ENCODE measurements around the gene SPATA2L.

The SPATA2L gene

GRCh38 chr16:89655062-89655643 is 46.4 kb downstream of the SPATA2L start:
- POLR2A ChIA-PET: interaction anchor here (1.3 kb wide), 1 partner anchor 41 kb away, joined by 3 read pairs; no protein-coding TSS in a partner anchor
- no peak for DNase-seq (ENCODE audit: extremely low spot score)
- TF ChIP-seq SUZ12 (IDR thresholded peaks at IDR 0.05) (no peak), HDGF (IDR thresholded peaks at IDR 0.05; ENCODE audit: borderline replicate concordance) (no peak), SP1 (IDR thresholded peaks at IDR 0.05) (no peak), ZNF384 (IDR thresholded peaks at IDR 0.05) (no peak), FOXA1 (IDR thresholded peaks at IDR 0.05) (no peak), ARNT (IDR thresholded peaks at IDR 0.05) (no peak), FOXM1 (IDR thresholded peaks at IDR 0.05; ENCODE audit: borderline replicate concordance) (no peak), TARDBP (IDR thresholded peaks at IDR 0.05) (no peak), LEF1 (IDR thresholded peaks at IDR 0.05; ENCODE audit: borderline replicate concordance) (no peak), FOXK2 (IDR thresholded peaks at IDR 0.05) (no peak), BHLHE40 (IDR thresholded peaks at IDR 0.05; ENCODE audit: borderline replicate concordance) (no peak), NFRKB (IDR thresholded peaks at IDR 0.05) (no peak)
- CTCF ChIA-PET: no interaction called here

GRCh38 chr16:89653656-89654295 is 47.7 kb downstream of the SPATA2L start:
- POLR2A ChIA-PET: no interaction called here
- TF ChIP-seq FOXM1 (IDR thresholded peaks at IDR 0.05; ENCODE audit: borderline replicate concordance): no peak
- TF ChIP-seq ELF4 (IDR thresholded peaks at IDR 0.05): no peak
- no peak for TF ChIP-seq SUZ12 (IDR thresholded peaks at IDR 0.05)
- TF ChIP-seq PKNOX1 (IDR thresholded peaks at IDR 0.05): no peak
- TF ChIP-seq BHLHE40 (IDR thresholded peaks at IDR 0.05; ENCODE audit: borderline replicate concordance): no peak
- no peak for TF ChIP-seq CTBP1 (IDR thresholded peaks at IDR 0.05; ENCODE audit: borderline replicate concordance)
- no peak for TF ChIP-seq HDGF (IDR thresholded peaks at IDR 0.05; ENCODE audit: borderline replicate concordance)
- no peak for TF ChIP-seq FOXA1 (IDR thresholded peaks at IDR 0.05)
- TF ChIP-seq FOXK2 (IDR thresholded peaks at IDR 0.05): no peak
- TF ChIP-seq L3MBTL2 (conservative IDR thresholded peaks at IDR 0.05): no peak
- TF ChIP-seq NFRKB (IDR thresholded peaks at IDR 0.05): no peak
- TF ChIP-seq SP1 (IDR thresholded peaks at IDR 0.05): no peak
- TF ChIP-seq ARNT (IDR thresholded peaks at IDR 0.05): no peak
- no peak for TF ChIP-seq TARDBP (IDR thresholded peaks at IDR 0.05)
- TF ChIP-seq ZNF384 (IDR thresholded peaks at IDR 0.05): no peak
- no peak for TF ChIP-seq LEF1 (IDR thresholded peaks at IDR 0.05; ENCODE audit: borderline replicate concordance)
- DNase-seq (ENCODE audit: extremely low spot score): no peak
- CTCF ChIA-PET: interaction anchor here (0.6 kb wide), 1 partner anchor 35 kb away, joined by 3 read pairs; no protein-coding TSS in a partner anchor

GRCh38 chr16:89651584-89651983 is 49.9 kb downstream of the SPATA2L start:
- POLR2A ChIA-PET: no interaction called here
- TF ChIP-seq FOXM1 (IDR thresholded peaks at IDR 0.05; ENCODE audit: borderline replicate concordance): no peak
- no peak for TF ChIP-seq ARNT (IDR thresholded peaks at IDR 0.05)
- no peak for TF ChIP-seq SP1 (IDR thresholded peaks at IDR 0.05)
- no peak for TF ChIP-seq BHLHE40 (IDR thresholded peaks at IDR 0.05; ENCODE audit: borderline replicate concordance)
- TF ChIP-seq FOXA1 (IDR thresholded peaks at IDR 0.05): no peak
- DNase-seq (ENCODE audit: extremely low spot score): no peak
- CTCF ChIA-PET: interaction anchor here (0.6 kb wide), 1 partner anchor 410 kb away, joined by 6 read pairs; no protein-coding TSS in a partner anchor

GRCh38 chr16:89646906-89647305 is 54.6 kb downstream of the SPATA2L start:
- CTCF ChIA-PET: no interaction called here

More at GRCh38 chr16:89646906-89647305, 54.6 kb downstream of the SPATA2L start:
- DNase-seq (ENCODE audit: extremely low spot score): no peak
- POLR2A ChIA-PET: no interaction called here
- TF ChIP-seq TARDBP (IDR thresholded peaks at IDR 0.05): no peak
- no peak for TF ChIP-seq ZNF384 (IDR thresholded peaks at IDR 0.05)
- no peak for TF ChIP-seq SUZ12 (IDR thresholded peaks at IDR 0.05)
- TF ChIP-seq FOXM1 (IDR thresholded peaks at IDR 0.05; ENCODE audit: borderline replicate concordance): no peak
- TF ChIP-seq SP1 (IDR thresholded peaks at IDR 0.05): no peak
- no peak for TF ChIP-seq FOXK2 (IDR thresholded peaks at IDR 0.05)
- no peak for TF ChIP-seq CTBP1 (IDR thresholded peaks at IDR 0.05; ENCODE audit: borderline replicate concordance)
- TF ChIP-seq HDGF (IDR thresholded peaks at IDR 0.05; ENCODE audit: borderline replicate concordance): no peak
- TF ChIP-seq BHLHE40 (IDR thresholded peaks at IDR 0.05; ENCODE audit: borderline replicate concordance): no peak
- no peak for TF ChIP-seq PKNOX1 (IDR thresholded peaks at IDR 0.05)
- no peak for TF ChIP-seq ELF4 (IDR thresholded peaks at IDR 0.05)
- no peak for TF ChIP-seq ARNT (IDR thresholded peaks at IDR 0.05)
- no peak for TF ChIP-seq NFRKB (IDR thresholded peaks at IDR 0.05)
- TF ChIP-seq FOXA1 (IDR thresholded peaks at IDR 0.05): no peak
